Upper lobe of left lung (tissue), 6 donors: Measurements from ENCODE around the gene CNTN6. TPM values are rescaled to one million over a fixed set of nuclear protein-coding genes. Genes with fewer than 3 reads are reported as not detected.

Experiments used
- ATAC-seq, 2 donors: fragments of 200-7000 bp; cut with Tn5 transposase; one replicate each; pipeline ENCODE4 v1.9.1; 2022; ENCODE audit warnings: mild to moderate bottlenecking in 2 of 2, moderate library complexity in 2 of 2; ENCODE audit not compliant: low FRiP score in 2 of 2
- DNase-seq, 2 donors: peaks; one replicate each; pipeline ENCODE4 v3.0.0-alpha.2; 2019 to 2020
- H3K27ac ChIP-seq, 4 donors: fragments of 200-600 bp; sonication (generic); one replicate each; pipeline ENCODE4 v1.5.1; 2016 to 2019
- H3K27me3 ChIP-seq, 4 donors: fragments of 200-600 bp; sonication (generic); one replicate each; pipeline ENCODE4 v1.5.1; 2017 to 2019
- H3K36me3 ChIP-seq, 4 donors: fragments of 200-600 bp; sonication (generic); one replicate each; pipeline ENCODE4 v1.5.1; 2016 to 2019
- H3K4me1 ChIP-seq, 4 donors: fragments of 200-600 bp; sonication (generic); one replicate each; pipeline ENCODE4 v1.5.1; 2018 to 2019
- H3K4me3 ChIP-seq, 4 donors: fragments of 200-600 bp; sonication (generic); one replicate each; pipeline ENCODE4 v1.5.1; 2017 to 2019; ENCODE audit warnings: mild to moderate bottlenecking in 2 of 4, moderate library complexity in 1 of 4
- H3K9me3 ChIP-seq, 4 donors: fragments of 200-600 bp; sonication (generic); one replicate each; pipeline ENCODE4 v1.5.1; 2018 to 2019
- CTCF ChIP-seq, 6 experiments: fragments of 450-650 bp in 4 of 6; fragments of 200-600 bp in 2 of 6; sonication (generic) in 2 of 6; IDR thresholded peaks; one replicate each; pipeline ENCODE4 v1.5.1; 2016 to 2019; ENCODE audit warnings: antibody characterized with exemption in 6 of 6
- EP300 ChIP-seq, 4 donors: sonication (generic); formaldehyde crosslinking; IDR thresholded peaks; one replicate each; pipeline ENCODE4 v1.5.1; 2017; ENCODE audit warnings: antibody characterized with exemption in 4 of 4, control low read depth in 2 of 4
- POLR2A ChIP-seq, 4 donors: fragments of 450-650 bp; IDR thresholded peaks; one replicate each; pipeline ENCODE4 v1.5.1; 2016 to 2017; ENCODE audit warnings: antibody characterized with exemption in 4 of 4, mild to moderate bottlenecking in 2 of 4
- POLR2AphosphoS5 ChIP-seq, 2 donors: sonication (generic); formaldehyde crosslinking; IDR thresholded peaks; one replicate each; pipeline ENCODE4 v1.5.1; 2017; ENCODE audit warnings: antibody characterized with exemption in 2 of 2
- WGBS, 2 donors: methylation state at CpG; one replicate each; pipeline ENCODE4 v1.1.5; 2017 to 2018; 5-methylcytosine and 5-hydroxymethylcytosine counted together
- total RNA-seq, 6 donors: library from RNA; depleted of rRNA in 4 of 6; stranded (reverse); fragments of >200 nt in 4 of 6; gene quantifications; one replicate each; pipeline versions ENCODE4 v1.1.0 to v1.2.1, GENCODE V29; 2016 to 2021
- donor health status: DM: no; HTN: no; CAD: no; lungs with moderate emphysema.
- donor health status: DM: no; HTN: yes; CAD: no; lungs with severe emphysema.

CNTN6 gene
- total RNA-seq, 6 donors from 2014 or later: 5.6 to 29.3 (median 9.6) TPM

- no peaks in the 10 kb centered on the region for H3K36me3 ChIP-seq
- no peak for ATAC-seq
- H3K27me3 ChIP-seq: no peaks in the 10 kb centered on the region
- no peaks in the 10 kb centered on the region for H3K9me3 ChIP-seq
- H3K4me1 ChIP-seq: no peaks in the 10 kb centered on the region
- no peak overlapping the region for H3K27ac ChIP-seq
- TF ChIP-seq POLR2A (IDR thresholded peaks at IDR 0.05) (no peak), CTCF (IDR thresholded peaks at IDR 0.05) (no peak), EP300 (IDR thresholded peaks at IDR 0.05) (no peak), POLR2AphosphoS5 (IDR thresholded peaks at IDR 0.05) (no peak)
- WGBS, 2 donors: 90 to 92% methylated on average over 8 of the region's 8 CpGs
- no peak overlapping the region for H3K4me3 ChIP-seq
- DNase-seq: no peak
Observed at GRCh38 chr3:1117843-1118473, 25.1 kb downstream of the CNTN6 start.

- H3K27me3 ChIP-seq: no peaks in the 10 kb centered on the region
- H3K4me1 ChIP-seq: no peaks in the 10 kb centered on the region
- ATAC-seq (no peak), DNase-seq (no peak)
- TF ChIP-seq EP300 (IDR thresholded peaks at IDR 0.05): no peak
- no peak for TF ChIP-seq CTCF (IDR thresholded peaks at IDR 0.05)
- no peak for TF ChIP-seq POLR2A (IDR thresholded peaks at IDR 0.05)
- no peak for TF ChIP-seq POLR2AphosphoS5 (IDR thresholded peaks at IDR 0.05)
- WGBS, 2 donors: 54 to 60% methylated on average over 1 of the region's 1 CpG
- no peak overlapping the region for H3K27ac ChIP-seq
- H3K4me3 ChIP-seq: no peak overlapping the region
- no peaks in the 10 kb centered on the region for H3K9me3 ChIP-seq
- no peaks in the 10 kb centered on the region for H3K36me3 ChIP-seq
Observed at GRCh38 chr3:1131166-1131565, 38.3 kb downstream of the CNTN6 start.

DNA sequence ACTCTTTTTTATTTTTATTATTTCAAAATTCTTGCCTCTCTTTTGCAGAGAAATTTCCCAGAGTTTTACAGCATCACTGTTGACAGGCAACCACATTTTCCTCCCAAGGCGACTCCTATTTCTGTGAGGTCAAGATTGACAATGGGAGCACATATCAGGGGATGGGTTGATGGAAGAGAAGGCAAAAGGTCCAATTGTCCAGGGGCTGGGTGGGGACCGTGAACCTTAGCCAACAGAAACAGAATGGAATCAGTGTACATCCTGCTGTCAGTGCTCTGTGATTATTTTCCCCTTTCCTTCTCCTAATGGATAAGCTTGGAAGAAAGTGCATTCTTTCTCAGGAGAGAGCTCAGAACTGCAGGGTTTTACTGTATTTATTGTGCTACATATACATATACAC lies 42.4 kb downstream of the CNTN6 start:
- TF ChIP-seq CTCF (IDR thresholded peaks at IDR 0.05) (no peak), POLR2AphosphoS5 (IDR thresholded peaks at IDR 0.05) (no peak), POLR2A (IDR thresholded peaks at IDR 0.05) (no peak), EP300 (IDR thresholded peaks at IDR 0.05) (no peak)
- DNase-seq: no peak
- Histone ChIP-seq H3K4me3 (no peak overlapping the region), H3K4me1 (no peaks in the 10 kb centered on the region), H3K27me3 (no peaks in the 10 kb centered on the region), H3K27ac (no peak overlapping the region), H3K9me3 (no peaks in the 10 kb centered on the region), H3K36me3 (no peaks in the 10 kb centered on the region)
- no peak for ATAC-seq
- 46 to 74% methylated on average over 2 of the region's 2 CpGs for WGBS, 2 donors

- Histone ChIP-seq H3K27me3 (no peaks in the 10 kb centered on the region), H3K4me3 (no peak overlapping the region), H3K36me3 (no peaks in the 10 kb centered on the region), H3K27ac (no peak overlapping the region), H3K4me1 (no peaks in the 10 kb centered on the region), H3K9me3 (no peaks in the 10 kb centered on the region)
- WGBS, 2 donors: 70 to 80% methylated on average over 2 of the region's 2 CpGs
- TF ChIP-seq EP300 (IDR thresholded peaks at IDR 0.05) (no peak), POLR2A (IDR thresholded peaks at IDR 0.05) (no peak), CTCF (IDR thresholded peaks at IDR 0.05) (no peak), POLR2AphosphoS5 (IDR thresholded peaks at IDR 0.05) (no peak)
- ATAC-seq: no peak
- no peak for DNase-seq
Observed at GRCh38 chr3:1138036-1138435, 45.2 kb downstream of the CNTN6 start.

GRCh38 chr3:1139071-1139470 lies 46.2 kb downstream of the CNTN6 start:
- H3K27me3 ChIP-seq: no peaks in the 10 kb centered on the region
- H3K4me3 ChIP-seq: no peak overlapping the region
- H3K4me1 ChIP-seq: no peaks in the 10 kb centered on the region
- H3K9me3 ChIP-seq: no peaks in the 10 kb centered on the region
- TF ChIP-seq CTCF (IDR thresholded peaks at IDR 0.05) (no peak), POLR2A (IDR thresholded peaks at IDR 0.05) (no peak), EP300 (IDR thresholded peaks at IDR 0.05) (no peak), POLR2AphosphoS5 (IDR thresholded peaks at IDR 0.05) (no peak)
- no peak for ATAC-seq
- no peak for DNase-seq
- no peak overlapping the region for H3K27ac ChIP-seq
- WGBS, 2 donors: 48 to 75% methylated on average over 1 of the region's 1 CpG
- no peaks in the 10 kb centered on the region for H3K36me3 ChIP-seq
